Measurements from ENCODE around the gene IFT22. TPM values are rescaled to one million over a fixed set of nuclear protein-coding genes. Genes with fewer than 3 reads are reported as not detected.

The IFT22 gene
- total RNA-seq, 4 donors from 2014 or later: 23.5 to 40.8 (median 28.1) TPM

DNA sequence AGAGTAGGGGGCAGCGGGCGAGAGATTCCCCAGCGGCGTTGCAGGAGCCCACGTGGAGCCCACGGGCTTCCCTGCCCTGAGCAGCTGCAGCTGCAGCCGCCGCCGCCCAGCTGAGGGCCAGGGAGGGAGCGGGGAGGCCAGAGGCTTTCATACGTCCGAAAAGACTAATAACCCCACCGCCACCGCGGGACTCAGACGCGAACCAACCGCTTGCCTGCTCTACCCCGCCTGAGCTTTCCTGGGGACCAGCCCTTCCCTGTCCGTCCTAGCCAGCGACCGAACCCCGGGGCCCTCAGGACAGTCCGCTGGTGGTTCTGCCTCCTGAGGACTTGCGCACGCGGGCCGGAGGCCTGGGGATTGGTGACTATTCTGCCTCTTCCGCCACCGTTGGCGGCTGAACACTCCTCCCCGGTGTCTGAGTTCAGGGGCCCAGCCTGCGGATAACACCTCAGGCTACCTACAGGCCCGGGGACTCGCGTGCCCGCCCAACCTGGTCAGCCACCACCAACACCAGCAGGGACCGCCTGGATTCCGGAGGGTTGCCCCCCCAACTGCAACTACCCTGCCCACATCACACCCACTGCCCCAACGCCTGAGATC lies 18.4 kb downstream of the IFT22 start:
- H3K4me3 ChIP-seq: peak overlapping the region in 1 of 2 donors; percentile 11
- no peak overlapping the region for H3K27ac ChIP-seq
- no peak for ATAC-seq
- peaks cover 0 to 25% (median 4%) of the 10 kb centered on the region in 3 donors for H3K4me1 ChIP-seq
- no peaks in the 10 kb centered on the region for H3K36me3 ChIP-seq
- H3K27me3 ChIP-seq: peaks cover 96% of the 10 kb centered on the region
- peaks cover 0 to 57% (median 0%) of the 10 kb centered on the region in 3 donors for H3K9me3 ChIP-seq
- TF ChIP-seq EP300 (IDR thresholded peaks at IDR 0.05): no peak
- TF ChIP-seq POLR2AphosphoS5 (IDR thresholded peaks at IDR 0.05): no peak
- TF ChIP-seq, protein P1, sequence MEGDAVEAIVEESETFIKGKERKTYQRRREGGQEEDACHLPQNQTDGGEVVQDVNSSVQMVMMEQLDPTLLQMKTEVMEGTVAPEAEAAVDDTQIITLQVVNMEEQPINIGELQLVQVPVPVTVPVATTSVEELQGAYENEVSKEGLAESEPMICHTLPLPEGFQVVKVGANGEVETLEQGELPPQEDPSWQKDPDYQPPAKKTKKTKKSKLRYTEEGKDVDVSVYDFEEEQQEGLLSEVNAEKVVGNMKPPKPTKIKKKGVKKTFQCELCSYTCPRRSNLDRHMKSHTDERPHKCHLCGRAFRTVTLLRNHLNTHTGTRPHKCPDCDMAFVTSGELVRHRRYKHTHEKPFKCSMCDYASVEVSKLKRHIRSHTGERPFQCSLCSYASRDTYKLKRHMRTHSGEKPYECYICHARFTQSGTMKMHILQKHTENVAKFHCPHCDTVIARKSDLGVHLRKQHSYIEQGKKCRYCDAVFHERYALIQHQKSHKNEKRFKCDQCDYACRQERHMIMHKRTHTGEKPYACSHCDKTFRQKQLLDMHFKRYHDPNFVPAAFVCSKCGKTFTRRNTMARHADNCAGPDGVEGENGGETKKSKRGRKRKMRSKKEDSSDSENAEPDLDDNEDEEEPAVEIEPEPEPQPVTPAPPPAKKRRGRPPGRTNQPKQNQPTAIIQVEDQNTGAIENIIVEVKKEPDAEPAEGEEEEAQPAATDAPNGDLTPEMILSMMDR (IDR thresholded peaks at IDR 0.05): no peak
- TF ChIP-seq POLR2A (IDR thresholded peaks at IDR 0.05): no peak
- WGBS, 2 donors (ENCODE audit: low coverage in 1 of 2): 1% methylated on average over 17 of the region's 40 CpGs; no CpG with 5 or more reads in 1 of the 2 donors

DNA sequence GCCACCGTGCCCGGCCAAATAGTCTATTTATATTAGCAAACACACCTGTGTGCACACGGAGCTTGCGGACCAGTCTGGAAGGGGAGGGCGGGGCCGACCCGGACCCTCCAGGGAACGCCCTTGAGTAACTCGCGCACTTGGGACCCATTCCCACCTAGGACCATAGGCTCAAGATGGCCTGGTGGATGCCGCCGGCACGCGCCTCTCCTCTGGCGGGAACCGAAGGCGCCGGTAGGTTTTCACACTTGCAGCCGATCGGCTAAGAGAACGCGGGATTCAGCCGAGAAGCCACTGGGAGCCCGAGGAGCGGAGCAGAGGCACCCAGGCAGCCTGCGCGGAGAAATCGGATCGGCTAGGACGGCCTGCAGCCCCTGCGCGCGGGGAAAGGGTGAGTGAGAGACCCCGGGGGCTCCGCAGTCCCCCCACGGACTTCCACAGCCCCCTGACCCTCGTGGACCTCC lies 18.9 kb downstream of the IFT22 start:
- no peak for TF ChIP-seq EP300 (IDR thresholded peaks at IDR 0.05)
- TF ChIP-seq, protein P1 (IDR thresholded peaks at IDR 0.05): no peak
- no peak for TF ChIP-seq POLR2A (IDR thresholded peaks at IDR 0.05)
- TF ChIP-seq POLR2AphosphoS5 (IDR thresholded peaks at IDR 0.05): no peak
- 0% methylated on average over 6 of the region's 37 CpGs; no CpG with 5 or more reads in 1 of the 2 donors for WGBS, 2 donors (ENCODE audit: low coverage in 1 of 2)
- peaks cover 0 to 57% (median 0%) of the 10 kb centered on the region in 3 donors for H3K9me3 ChIP-seq
- peaks cover 96% of the 10 kb centered on the region for H3K27me3 ChIP-seq
- H3K4me3 ChIP-seq: peak overlapping the region in 1 of 2 donors; percentile 11
- H3K4me1 ChIP-seq: peaks cover 0 to 19% (median 0%) of the 10 kb centered on the region in 3 donors
- H3K27ac ChIP-seq: no peak overlapping the region
- H3K36me3 ChIP-seq: no peaks in the 10 kb centered on the region
- ATAC-seq: no peak

DNA sequence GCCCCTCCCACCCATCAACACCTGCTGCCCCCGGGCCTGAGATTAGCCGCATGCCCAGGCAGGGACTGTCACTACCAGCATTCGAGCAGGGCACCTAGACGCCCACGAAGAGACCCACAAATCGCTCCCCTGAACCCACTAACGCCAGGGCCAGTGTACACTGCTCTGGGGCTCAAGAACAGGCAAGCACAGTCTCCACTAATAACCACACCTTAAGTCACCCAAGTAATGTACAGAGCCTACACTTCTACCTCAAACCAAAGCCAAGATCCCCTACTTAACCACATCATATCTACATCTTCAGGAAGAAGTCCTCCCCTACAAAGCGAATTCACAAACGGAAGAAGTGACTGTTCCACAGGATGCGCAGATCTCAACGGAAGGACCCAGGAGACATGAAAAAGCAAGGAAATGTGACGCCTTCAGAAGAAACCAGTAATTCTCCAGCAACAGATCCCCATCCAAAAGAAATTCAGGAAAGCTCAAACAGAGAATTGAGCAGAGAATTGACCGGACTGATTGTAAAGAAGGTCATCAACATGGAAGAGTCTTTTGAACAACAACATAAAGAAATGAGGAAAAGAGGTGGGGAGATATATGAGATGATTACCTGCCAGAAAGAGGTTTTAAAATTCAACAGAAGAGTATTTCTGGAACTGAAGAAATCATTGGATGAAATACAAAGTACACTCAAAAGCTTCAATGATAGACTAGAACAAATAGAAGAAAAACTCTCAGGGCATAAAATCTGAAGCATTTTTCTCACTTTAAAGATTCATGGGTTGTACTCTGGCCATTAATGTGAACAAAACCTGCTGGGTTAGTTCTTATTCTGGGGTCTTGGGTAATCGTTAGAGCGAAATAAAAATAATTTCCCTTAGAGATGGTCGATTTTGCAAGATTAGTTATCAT lies 20.9 kb downstream of the IFT22 start:
- 77 to 87% methylated on average over 7 to 9 of the region's 16 CpGs for WGBS, 2 donors (ENCODE audit: low coverage in 1 of 2)
- TF ChIP-seq, protein P1 (IDR thresholded peaks at IDR 0.05): no peak
- TF ChIP-seq EP300 (IDR thresholded peaks at IDR 0.05): no peak
- TF ChIP-seq POLR2AphosphoS5 (IDR thresholded peaks at IDR 0.05): no peak
- TF ChIP-seq POLR2A (IDR thresholded peaks at IDR 0.05): no peak
- Histone ChIP-seq H3K36me3 (no peaks in the 10 kb centered on the region), H3K27ac (no peak overlapping the region), H3K4me1 (peaks cover 0 to 17% (median 0%) of the 10 kb centered on the region in 3 donors), H3K4me3 (no peak overlapping the region), H3K27me3 (peaks cover 98% of the 10 kb centered on the region), H3K9me3 (peaks cover 0 to 57% (median 0%) of the 10 kb centered on the region in 3 donors)
- no peak for ATAC-seq

DNA sequence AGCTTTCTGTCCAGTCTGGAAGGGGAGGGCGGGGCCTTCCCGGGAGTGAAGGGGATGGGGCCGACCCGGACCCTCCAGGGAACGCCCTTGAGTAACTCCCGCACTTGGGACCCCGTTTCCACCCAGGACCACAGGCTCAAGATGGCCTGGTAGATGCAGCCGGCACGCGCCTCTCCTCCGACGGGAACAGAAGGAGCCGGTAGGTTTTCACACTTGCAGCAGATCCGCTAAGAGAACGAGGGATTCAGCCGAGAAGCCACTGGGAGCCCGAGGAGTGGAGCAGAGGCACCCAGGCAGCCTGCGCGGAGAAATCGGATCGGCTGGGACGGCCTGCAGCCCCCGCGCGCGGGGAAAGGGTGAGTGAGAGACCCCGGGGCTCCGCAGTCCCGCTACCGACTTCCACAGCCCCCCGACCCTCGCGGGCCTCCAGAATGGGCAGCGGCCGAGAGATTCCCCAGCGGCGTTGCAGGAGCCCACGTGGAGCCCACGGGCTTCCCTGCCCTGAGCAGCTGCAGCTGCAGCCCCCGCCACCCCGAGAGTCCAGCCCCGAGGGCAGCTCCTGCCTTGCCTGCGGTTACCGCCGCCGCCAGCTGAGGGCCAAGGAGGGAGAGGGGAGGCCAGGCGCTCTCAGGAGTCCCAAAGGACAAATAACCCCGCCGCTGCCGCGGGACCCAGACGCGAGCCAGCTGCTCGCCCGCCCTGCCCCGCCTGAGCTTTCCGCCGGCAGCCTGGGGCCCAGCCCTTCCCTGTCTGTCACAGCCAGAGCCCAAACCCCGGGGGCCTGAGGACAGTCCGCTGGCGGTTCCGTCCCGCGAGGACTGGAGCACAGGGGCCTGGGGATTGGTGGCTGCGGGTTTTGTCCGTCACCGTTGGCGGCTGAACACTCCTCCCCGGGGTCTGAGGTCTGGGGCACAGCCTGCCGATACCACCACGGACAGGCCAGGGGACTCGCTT lies 21.8 kb downstream of the IFT22 start:
- WGBS, 2 donors (ENCODE audit: low coverage in 1 of 2): 0% methylated on average over 2 to 6 of the region's 72 CpGs
- H3K4me3 ChIP-seq: no peak overlapping the region
- no peak for ATAC-seq

More for the DNA sequence above, 21.8 kb downstream of the IFT22 start:
- Histone ChIP-seq H3K27ac (no peak overlapping the region), H3K9me3 (peaks cover 0 to 55% (median 0%) of the 10 kb centered on the region in 3 donors), H3K27me3 (peaks cover 98% of the 10 kb centered on the region), H3K36me3 (no peaks in the 10 kb centered on the region), H3K4me1 (peaks cover 0 to 17% (median 0%) of the 10 kb centered on the region in 3 donors)
- TF ChIP-seq POLR2A (IDR thresholded peaks at IDR 0.05): no peak
- TF ChIP-seq POLR2AphosphoS5 (IDR thresholded peaks at IDR 0.05): no peak
- TF ChIP-seq, protein P1 (IDR thresholded peaks at IDR 0.05): no peak

Measured in gastroesophageal sphincter (tissue), 4 donors.